Measurements from ENCODE around the gene C1orf52. TPM values are rescaled to one million over a fixed set of nuclear protein-coding genes. Genes with fewer than 3 reads are reported as not detected.

Gene C1orf52
- polyA plus RNA-seq, 2 of the 4 experiments (the other 2 are of a cell fraction) = 12.2 to 22.4 TPM

DNA sequence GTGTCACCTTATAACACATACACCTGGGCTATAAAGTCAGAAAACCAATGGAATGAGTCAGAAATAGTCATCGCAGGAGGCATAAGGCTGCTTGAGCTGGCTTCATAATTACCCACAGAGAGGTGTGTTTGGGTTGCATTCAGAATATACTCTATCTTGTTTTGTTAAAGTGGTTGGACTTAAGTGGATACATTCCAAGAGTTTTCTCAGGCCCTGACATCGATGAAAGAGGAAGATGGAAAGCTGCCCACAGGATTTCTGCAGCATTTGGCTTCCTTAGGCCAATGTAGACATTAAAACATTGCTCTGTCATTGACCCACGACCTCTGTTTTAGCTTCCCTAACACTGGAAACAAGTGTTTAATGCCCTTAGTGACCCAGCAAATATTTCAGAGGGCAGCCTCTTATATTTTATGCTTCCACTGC, 35.6 kb upstream of the C1orf52 start:
- no peak for TF ChIP-seq BHLHE40 (IDR thresholded peaks at IDR 0.05; ENCODE audit: low read depth, low read length)
- no peak for TF ChIP-seq KDM5A (IDR thresholded peaks at IDR 0.05)
- no peak for TF ChIP-seq ZSCAN20 (CRISPR knock-in tag; IDR thresholded peaks at IDR 0.05)
- TF ChIP-seq, protein P1, sequence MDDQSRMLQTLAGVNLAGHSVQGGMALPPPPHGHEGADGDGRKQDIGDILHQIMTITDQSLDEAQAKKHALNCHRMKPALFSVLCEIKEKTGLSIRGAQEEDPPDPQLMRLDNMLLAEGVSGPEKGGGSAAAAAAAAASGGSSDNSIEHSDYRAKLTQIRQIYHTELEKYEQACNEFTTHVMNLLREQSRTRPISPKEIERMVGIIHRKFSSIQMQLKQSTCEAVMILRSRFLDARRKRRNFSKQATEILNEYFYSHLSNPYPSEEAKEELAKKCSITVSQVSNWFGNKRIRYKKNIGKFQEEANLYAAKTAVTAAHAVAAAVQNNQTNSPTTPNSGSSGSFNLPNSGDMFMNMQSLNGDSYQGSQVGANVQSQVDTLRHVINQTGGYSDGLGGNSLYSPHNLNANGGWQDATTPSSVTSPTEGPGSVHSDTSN (IDR thresholded peaks at IDR 0.05) = no peak
- no peak for TF ChIP-seq POLR2AphosphoS2 (conservative IDR thresholded peaks at IDR 0.05; ENCODE audit: low read length)
- no peak for TF ChIP-seq SMC3 (IDR thresholded peaks at IDR 0.05)
- no peak for TF ChIP-seq TFCP2L1 (CRISPR knock-in tag; IDR thresholded peaks at IDR 0.05)
- TF ChIP-seq ZFP36 (IDR thresholded peaks at IDR 0.05; ENCODE audit: borderline replicate concordance, partially characterized antibody) = no peak
- no peak for TF ChIP-seq FOSL2 (IDR thresholded peaks at IDR 0.05)
- TF ChIP-seq FOSL2 (CRISPR knock-in tag; IDR thresholded peaks at IDR 0.05) = no peak
- TF ChIP-seq RFX5 (IDR thresholded peaks at IDR 0.05) = no peak
- TF ChIP-seq HEYL (CRISPR knock-in tag; IDR thresholded peaks at IDR 0.05) = no peak
- TF ChIP-seq EP300 (IDR thresholded peaks at IDR 0.05) = no peak
- Histone ChIP-seq H3K4me2 (no peak overlapping the region), H3K9me3 (no peaks in the 10 kb centered on the region), H3K4me3 (no peak overlapping the region), H3K4me1 (peaks cover 28% of the 10 kb centered on the region), H3K27ac (peak overlapping the region in 1 of 2 experiments; percentile 15; a peak in 1 of 6 replicates)
- ChIA-PET POLR2A (no interaction called here), CTCF (interaction anchor here (1.7 to 4.6 kb wide), 2 partner anchors 13 kb away, joined by 8 to 46 read pairs; no protein-coding TSS in a partner anchor)
- FAIRE-seq = no peak
- no peak for ATAC-seq
- no peak for DNase-seq (ENCODE audit: low read depth in 1 of 2, low spot score in 1 of 2)
- 43% methylated on average over 3 of the region's 3 CpGs for WGBS (ENCODE audit: missing lambda C conversion rate)

DNA sequence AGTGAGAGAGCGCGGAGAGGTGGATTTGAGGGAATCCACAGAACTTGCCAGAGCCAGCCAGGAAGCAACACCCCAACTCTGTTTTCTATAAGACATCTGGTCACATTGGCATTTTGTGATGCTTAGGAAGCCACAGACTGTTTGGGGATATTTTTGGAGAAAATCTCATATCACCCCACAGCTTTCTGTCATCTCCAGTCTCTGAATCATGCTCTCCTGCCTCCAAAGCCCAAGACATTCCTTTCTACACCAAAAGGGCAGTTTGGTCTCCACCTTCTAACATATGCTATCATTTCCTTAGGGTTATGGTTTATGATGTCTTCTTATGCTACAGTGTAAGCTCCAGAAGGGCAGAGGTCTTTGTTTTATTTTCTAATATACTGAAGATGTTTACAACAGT, 31.4 kb upstream of the C1orf52 start:
- ChIA-PET POLR2A (interaction anchor here (1.9 kb wide), 1 partner anchor 14 kb away, joined by 10 read pairs; the partner anchor contains the start of gene BCL10), CTCF (interaction anchor here (1.1 to 2.4 kb wide), 2 partner anchors 17 to 31 kb away, joined by 5 to 9 read pairs; partner anchors contain the start of gene C1orf52)
- Histone ChIP-seq H3K4me3 (no peak overlapping the region), H3K4me1 (peaks cover 23% of the 10 kb centered on the region), H3K4me2 (no peak overlapping the region), H3K27ac (peak overlapping the region in 1 of 2 experiments; percentile 67; a peak in 4 of 6 replicates), H3K9me3 (no peaks in the 10 kb centered on the region)
- ATAC-seq (no peak), FAIRE-seq (no peak), DNase-seq (ENCODE audit: low read depth in 1 of 2, low spot score in 1 of 2) (no peak)
- TF ChIP-seq EHF (CRISPR knock-in tag; IDR thresholded peaks at IDR 0.05) (no peak), E2F6 (IDR thresholded peaks at IDR 0.05; ENCODE audit: borderline replicate concordance, low read depth) (no peak), RAD21 (conservative IDR thresholded peaks at IDR 0.05 in 1 of 2, IDR thresholded peaks at IDR 0.05 in 1 of 2) (no peak), POLR2AphosphoS2 (conservative IDR thresholded peaks at IDR 0.05; ENCODE audit: low read length) (no peak), MYC (IDR thresholded peaks at IDR 0.05; ENCODE audit: borderline replicate concordance, low read length) (no peak), FOXS1 (CRISPR knock-in tag; IDR thresholded peaks at IDR 0.05) (no peak), CHD4 (IDR thresholded peaks at IDR 0.05; ENCODE audit: borderline replicate concordance) (no peak), NFE2L2 (conservative IDR thresholded peaks at IDR 0.05; ENCODE audit: low read length) (no peak), ZSCAN20 (CRISPR knock-in tag; IDR thresholded peaks at IDR 0.05) (no peak), HEYL (CRISPR knock-in tag; IDR thresholded peaks at IDR 0.05) (no peak), RFX5 (IDR thresholded peaks at IDR 0.05) (no peak), EP300 (IDR thresholded peaks at IDR 0.05) (no peak), BHLHE40 (IDR thresholded peaks at IDR 0.05; ENCODE audit: low read depth, low read length) (no peak), KDM5A (IDR thresholded peaks at IDR 0.05) (no peak), TP53 (CRISPR knock-in tag; IDR thresholded peaks at IDR 0.05) (no peak)
- TF ChIP-seq, protein P1 (IDR thresholded peaks at IDR 0.05) = no peak
- TF ChIP-seq, protein P2, sequence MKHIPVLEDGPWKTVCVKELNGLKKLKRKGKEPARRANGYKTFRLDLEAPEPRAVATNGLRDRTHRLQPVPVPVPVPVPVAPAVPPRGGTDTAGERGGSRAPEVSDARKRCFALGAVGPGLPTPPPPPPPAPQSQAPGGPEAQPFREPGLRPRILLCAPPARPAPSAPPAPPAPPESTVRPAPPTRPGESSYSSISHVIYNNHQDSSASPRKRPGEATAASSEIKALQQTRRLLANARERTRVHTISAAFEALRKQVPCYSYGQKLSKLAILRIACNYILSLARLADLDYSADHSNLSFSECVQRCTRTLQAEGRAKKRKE (CRISPR knock-in tag; IDR thresholded peaks at IDR 0.05; ENCODE audit: low read depth) = no peak
- WGBS (ENCODE audit: missing lambda C conversion rate) = 87% methylated on average over 2 of the region's 2 CpGs

All from A549 (cell line).